HG03045 (cell line): Measurements from ENCODE around the gene TNFAIP2.
"Not testable (repeated sequence)": the region's sequence is repeated elsewhere in the genome, so short reads cannot be mapped to it uniquely, and the experiment has no call there.

ENCODE experiments used
- ATAC-seq: cut with Tn5 transposase; IDR thresholded peaks from one replicate; pipeline ENCODE4 v1.9.1; 2021; ENCODE audit warnings: mild to moderate bottlenecking, moderate library complexity; ENCODE audit not compliant: unreplicated experiment

Gene TNFAIP2

DNA sequence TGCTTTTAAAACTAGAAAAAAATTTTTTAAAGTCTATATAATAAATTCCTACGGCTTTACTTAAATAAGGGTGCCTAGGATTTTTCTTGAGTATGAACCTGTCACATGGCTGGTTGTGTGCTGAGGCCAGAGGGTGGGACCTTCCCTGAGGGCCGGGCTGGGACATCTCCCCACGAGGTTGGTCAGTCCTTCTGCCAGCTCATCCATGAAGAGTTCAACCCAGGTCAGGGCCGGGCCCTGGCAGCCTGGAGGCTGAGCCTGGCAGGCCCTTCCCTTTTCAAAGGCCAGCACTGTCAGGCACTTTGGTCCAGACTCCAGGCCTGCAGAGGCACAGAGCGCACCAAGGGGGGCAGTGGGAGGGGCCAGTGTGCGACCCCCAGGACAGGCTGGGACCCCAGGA lies 31.7 kb downstream of the TNFAIP2 start:
- ATAC-seq: no peak

DNA sequence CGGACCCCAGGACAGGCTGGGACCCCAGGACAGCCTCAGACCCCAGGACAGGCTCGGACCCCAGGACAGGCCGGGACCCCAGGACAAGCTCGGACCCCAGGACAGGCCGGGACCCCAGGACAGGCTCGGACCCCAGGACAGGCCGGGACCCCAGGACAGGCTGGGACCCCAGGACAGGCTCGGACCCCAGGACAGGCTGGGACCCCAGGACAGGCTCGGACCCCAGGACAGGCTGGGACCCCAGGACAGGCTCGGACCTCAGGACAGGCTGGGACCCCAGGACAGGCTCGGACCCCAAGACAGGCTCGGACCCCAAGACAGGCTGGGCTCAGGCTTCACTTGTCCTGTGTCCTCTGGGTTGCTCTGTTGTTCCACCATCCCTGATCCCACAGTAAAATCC lies 32.2 kb downstream of the TNFAIP2 start:
- not testable (repeated sequence) for ATAC-seq

- no peak for ATAC-seq
Observed at GRCh38 chr14:103155826-103156394, 32.6 kb downstream of the TNFAIP2 start.

DNA sequence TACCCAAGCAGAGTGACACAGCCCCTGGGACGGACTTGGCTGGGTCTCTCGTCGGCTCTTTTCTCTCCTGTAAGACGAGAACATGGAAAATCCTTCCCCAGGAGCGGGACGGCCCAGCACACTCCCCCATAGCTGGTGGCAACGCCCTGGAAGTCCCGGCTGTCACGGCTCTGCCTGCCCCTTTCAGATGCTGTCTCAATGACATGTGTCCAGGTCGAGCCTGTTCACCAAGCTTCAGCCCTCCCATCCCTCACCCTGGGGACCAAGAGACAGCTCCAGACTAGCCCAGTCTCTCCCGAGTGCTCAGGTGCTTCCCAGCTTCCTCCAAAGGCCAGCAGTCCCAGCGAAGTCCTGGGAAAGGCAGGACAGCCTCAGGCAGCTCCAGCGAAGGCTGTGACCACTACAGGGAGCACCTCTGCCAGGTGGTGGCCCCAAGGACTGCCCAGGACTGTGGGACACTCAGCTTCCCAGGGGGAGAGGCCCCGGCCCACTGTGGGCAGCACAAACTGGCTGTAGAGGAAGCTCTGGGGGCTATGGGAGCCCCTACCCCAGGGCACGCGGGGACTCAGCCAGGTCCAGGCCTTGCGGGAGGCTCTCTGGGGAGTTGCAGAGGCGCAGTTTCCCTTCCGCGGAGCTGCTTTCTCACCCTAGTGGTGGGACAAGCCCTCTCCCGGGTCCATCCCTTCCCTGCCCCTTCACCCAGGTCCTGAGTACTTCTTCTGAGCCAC lies 33.6 kb downstream of the TNFAIP2 start:
- no peak for ATAC-seq

GRCh38 chr14:103157969-103158368 lies 34.7 kb downstream of the TNFAIP2 start:
- ATAC-seq: no peak

DNA sequence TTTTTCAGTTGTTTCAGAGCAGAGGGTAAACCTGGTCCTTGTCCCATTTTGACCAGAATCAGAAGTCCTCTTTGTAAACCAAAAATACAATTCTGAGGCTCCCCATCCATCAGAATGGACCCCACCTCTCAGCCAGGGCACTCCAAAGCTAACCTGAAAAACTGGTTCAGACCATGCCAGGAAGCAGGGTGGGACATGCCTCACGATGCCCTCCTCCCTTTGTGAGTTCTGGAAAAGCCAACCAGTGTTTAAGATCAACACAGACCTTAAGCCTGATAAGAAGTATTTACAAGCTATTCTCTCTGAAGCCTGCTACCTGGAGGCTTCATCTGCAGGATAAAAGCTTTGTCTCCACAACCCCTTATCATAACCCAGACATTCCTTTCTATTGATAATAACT lies 35.4 kb downstream of the TNFAIP2 start:
- ATAC-seq: no peak

- no peak for ATAC-seq
Observed at GRCh38 chr14:103160321-103161053, 37.2 kb downstream of the TNFAIP2 start.

GRCh38 chr14:103161054-103161397 lies 37.8 kb downstream of the TNFAIP2 start:
- ATAC-seq: no peak

- ATAC-seq: no peak
Observed at GRCh38 chr14:103163199-103163598, 39.9 kb downstream of the TNFAIP2 start.

- no peak for ATAC-seq
Observed at GRCh38 chr14:103164006-103164405, 40.7 kb downstream of the TNFAIP2 start.

DNA sequence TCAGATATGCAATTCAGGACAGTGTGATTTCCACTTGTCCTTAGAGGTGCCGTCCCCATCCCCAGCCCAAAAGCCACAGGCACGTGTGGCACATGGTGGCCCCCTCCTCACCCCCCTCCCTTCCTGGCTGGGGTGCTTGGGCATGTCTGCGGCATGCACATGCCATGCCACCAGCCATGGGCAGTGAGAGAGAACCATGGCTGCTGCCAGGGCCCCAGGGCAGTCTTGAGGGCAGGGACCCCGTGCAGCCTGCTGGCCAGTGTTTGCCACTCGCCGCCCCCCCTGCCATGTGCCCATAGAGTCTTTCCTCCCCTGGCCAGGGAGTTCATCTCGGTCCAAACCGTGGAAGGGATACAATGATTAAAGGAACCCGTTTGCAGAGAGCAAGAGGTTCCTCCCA lies 41.5 kb downstream of the TNFAIP2 start:
- ATAC-seq: no peak

DNA sequence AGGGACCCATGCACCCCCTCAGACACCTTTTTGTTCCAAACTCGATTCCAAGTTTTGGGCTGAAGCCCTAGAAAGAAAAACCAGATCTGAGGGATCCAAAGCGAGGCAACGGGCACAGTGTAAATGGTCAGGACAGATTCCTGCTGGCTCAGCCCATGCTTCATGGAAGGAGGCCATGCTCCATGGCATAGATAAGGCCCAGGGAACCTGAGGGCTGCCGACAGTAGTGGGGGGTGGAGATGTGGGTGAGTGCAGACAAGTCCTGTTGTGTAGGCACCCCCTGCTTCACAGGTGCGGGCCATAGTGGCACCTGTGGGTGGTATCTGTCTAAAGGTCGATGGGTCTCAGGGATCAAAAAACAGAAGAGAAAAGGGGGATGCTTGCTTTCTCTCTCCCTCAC lies 42.1 kb downstream of the TNFAIP2 start:
- no peak for ATAC-seq

- no peak for ATAC-seq
Observed at GRCh38 chr14:103169954-103170353, 46.7 kb downstream of the TNFAIP2 start.

DNA sequence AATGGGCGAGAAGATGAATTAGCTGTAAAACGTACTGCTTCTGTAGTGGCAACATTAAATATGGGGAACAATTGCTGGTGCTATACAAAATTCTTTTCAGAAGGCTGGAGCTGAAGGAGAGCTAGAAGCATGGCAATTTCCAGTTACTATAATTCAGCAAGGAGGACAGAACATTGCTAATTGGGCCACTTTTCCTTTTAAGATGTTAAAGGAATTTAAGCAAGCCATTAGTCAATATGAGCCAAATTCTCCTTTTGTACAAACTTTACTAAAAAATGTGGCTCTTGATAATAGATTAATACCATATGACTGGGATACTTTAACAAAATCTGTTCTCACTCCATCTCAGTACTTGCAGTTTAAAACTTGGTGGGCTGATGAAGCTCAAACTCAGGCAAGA lies 47.9 kb downstream of the TNFAIP2 start:
- ATAC-seq: not testable (repeated sequence)

DNA sequence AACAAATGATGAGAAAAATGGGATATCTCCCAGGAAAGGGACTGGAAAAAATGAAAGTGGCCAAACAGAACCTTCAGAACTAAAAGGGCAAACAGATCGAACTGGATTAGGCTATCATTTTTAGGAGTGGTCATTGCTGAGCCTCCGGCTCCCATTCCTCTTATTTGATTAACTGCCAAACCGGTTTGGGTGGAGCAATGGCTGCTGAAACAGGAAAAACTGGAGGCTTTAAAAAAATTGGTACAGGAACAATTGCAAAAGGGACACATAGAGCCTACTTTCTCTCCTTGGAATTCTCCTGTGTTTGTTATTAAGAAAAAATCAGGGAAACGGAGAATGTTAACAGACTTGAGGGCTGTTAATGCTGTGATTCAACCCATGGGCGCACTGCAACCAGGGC lies 49.7 kb downstream of the TNFAIP2 start:
- no peak for ATAC-seq

DNA sequence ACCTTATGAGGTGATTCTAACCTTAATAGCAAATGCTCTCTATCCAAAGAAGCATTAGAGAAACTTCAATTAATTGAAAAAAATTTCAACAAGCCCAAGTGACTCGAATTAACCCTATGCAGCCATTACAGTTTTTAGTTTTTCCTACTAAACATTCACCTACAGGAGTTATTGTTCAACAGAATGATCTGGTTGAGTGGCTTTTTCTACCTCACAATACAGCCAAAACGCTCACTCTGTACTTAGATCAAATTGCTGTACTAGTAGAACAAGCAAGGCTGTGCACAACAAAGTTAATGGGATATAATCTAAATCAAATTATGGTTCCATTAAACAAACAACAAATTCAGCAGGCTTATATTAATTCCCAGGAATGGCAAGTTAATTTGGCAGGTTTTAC lies 50.6 kb downstream of the TNFAIP2 start:
- ATAC-seq: not testable (repeated sequence)

GRCh38 chr14:103176176-103176575 lies 52.9 kb downstream of the TNFAIP2 start:
- ATAC-seq: not testable (repeated sequence)

DNA sequence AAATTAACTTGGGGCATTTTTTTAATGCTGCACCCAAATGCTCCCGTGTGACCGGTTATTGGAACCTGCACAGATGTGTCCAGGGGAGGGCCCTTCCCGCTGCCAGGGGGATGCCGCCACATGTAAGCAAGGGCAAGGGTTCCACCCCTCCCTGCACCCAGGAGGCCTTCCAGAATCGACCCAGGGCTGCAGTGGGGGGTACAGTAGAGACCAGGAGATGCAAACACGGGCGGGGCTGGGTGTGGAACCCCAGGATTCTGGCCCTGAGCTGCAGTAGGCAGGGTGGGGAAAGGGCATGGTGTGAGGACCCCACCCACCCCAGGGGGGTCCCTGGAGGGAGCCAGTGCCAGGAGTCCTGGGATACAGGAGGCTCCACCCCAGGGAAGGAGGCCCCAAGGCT lies 54.1 kb downstream of the TNFAIP2 start:
- no peak for ATAC-seq

DNA sequence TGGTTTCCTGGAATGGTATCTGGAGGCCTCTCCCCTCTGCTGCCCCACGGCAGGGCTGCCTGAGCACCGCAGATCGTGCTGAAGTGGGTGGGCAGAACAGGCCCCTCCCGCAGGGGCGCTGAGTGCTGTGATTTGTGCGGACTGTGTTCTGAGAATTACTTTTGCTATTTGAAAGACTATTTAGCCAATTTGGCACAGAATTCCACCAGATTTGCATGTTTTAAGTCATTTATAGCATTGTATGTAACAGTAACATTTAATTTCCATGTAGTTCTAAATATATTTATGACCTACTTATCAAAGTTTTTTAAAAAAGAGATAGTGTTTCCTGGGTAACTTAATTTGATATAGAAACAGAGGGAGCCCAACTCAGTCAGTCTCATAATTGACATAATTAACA lies 55.3 kb downstream of the TNFAIP2 start:
- no peak for ATAC-seq

GRCh38 chr14:103179094-103179493 lies 55.8 kb downstream of the TNFAIP2 start:
- ATAC-seq: no peak

- ATAC-seq: no peak
Observed at GRCh38 chr14:103180331-103180730, 57.1 kb downstream of the TNFAIP2 start.

DNA sequence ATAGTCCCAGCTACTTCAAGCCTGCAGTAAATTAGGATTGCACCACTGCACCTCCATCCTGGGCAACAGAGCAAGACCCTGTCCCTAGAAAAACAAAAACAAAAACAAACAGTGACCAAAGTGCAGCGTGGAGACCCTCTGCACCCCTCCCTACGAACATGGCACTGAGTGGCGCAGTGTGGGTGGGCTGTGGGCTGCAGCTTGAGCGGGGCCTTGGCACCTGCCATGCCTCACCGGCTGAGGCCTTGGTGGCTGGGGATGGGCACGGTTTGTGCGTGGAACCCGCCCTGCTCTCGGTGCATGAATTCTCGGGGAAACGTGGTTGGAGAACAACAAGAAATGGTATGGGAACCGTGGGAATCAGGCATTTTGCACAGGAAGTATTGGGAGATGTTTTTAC lies 60.8 kb downstream of the TNFAIP2 start:
- no peak for ATAC-seq
